GM12878 (cell line): Measurements from ENCODE around the gene LHFPL3. TPM values are rescaled to one million over a fixed set of nuclear protein-coding genes. Genes with fewer than 3 reads are reported as not detected.

ENCODE experiments used
- ATAC-seq: fragments of 200-7000 bp; cut with Tn5 transposase; 3 replicates; pipeline ENCODE4 v1.9.1; 2020; ENCODE audit warnings: mild to moderate bottlenecking, moderate library complexity
- BruUV-seq: library from RNA; stranded (reverse); fragments of 400-500 nt; replicated peaks from 2 replicates; lab custom pipeline; 2021; lab: Mats Ljungman, UMichigan
- CTCF ChIA-PET: fragments of 300-600 bp; sonication (Branson Sonifier 250); formaldehyde crosslinking; extraction: SDS; loops from one replicate; lab custom pipeline; 2021; ENCODE audit warnings: inconsistent platforms; lab: Yijun Ruan, JAX
- POLR2A ChIA-PET: fragments of 350-600 bp; formaldehyde crosslinking; extraction: SDS; loops from one replicate; lab custom pipeline; 2021; ENCODE audit warnings: inconsistent platforms; lab: Charles Lee
- RAD21 ChIA-PET: fragments of 300-600 bp; sonication (Branson Sonifier 250); formaldehyde crosslinking; loops from one replicate; lab custom pipeline; 2023; ENCODE audit warnings: antibody characterized with exemption; ENCODE audit not compliant: unreplicated experiment; lab: Charles Lee
- SMC1A ChIA-PET: fragments of 300-600 bp; sonication (Branson Sonifier 250); formaldehyde crosslinking; loops from one replicate; lab custom pipeline; 2023; ENCODE audit not compliant: unreplicated experiment, uncharacterized antibody; lab: Charles Lee
- DNase-seq: peaks from one replicate; pipeline ENCODE4 v3.0.0-alpha.2; 2011; ENCODE audit warnings: low read depth, low spot score
- FAIRE-seq: peaks from 3 replicates; lab custom pipeline; 2011; peaks lifted over from hg19 to GRCh38; lab: Jason Lieb, UNC
- H2AFZ ChIP-seq: 2 replicates; pipeline ENCODE4 v1.6.0; 2011; ENCODE audit warnings: low read depth, low read length, control low read depth; ENCODE audit not compliant: control insufficient read depth
- H3K27ac ChIP-seq: 2 replicates; pipeline ENCODE4 v1.5.1; 2011; ENCODE audit warnings: control low read depth; ENCODE audit not compliant: control insufficient read depth, insufficient read depth
- H3K27me3 ChIP-seq, 2 experiments: replicated peaks in 1 of 2; 2 replicates each; pipeline versions ENCODE4 v1.6.0 to v1.6.1; 2011; ENCODE audit warnings: low read length in 1 of 2; ENCODE audit not compliant: control insufficient read depth in 2 of 2, insufficient read depth in 2 of 2
- H3K36me3 ChIP-seq, 2 experiments: 2 replicates each; pipeline ENCODE4 v1.5.1; 2011; ENCODE audit warnings: low read length in 1 of 2; ENCODE audit not compliant: control insufficient read depth in 2 of 2, insufficient read depth in 2 of 2
- H3K4me1 ChIP-seq: 2 replicates; pipeline ENCODE4 v1.6.1; 2011; ENCODE audit warnings: mild to moderate bottlenecking, low read length, moderate library complexity, mixed read lengths; ENCODE audit not compliant: control insufficient read depth, insufficient read depth
- H3K4me2 ChIP-seq: 2 replicates; pipeline ENCODE4 v1.6.0; 2011; ENCODE audit warnings: control low read depth; ENCODE audit not compliant: control insufficient read depth, insufficient read depth
- H3K4me3 ChIP-seq: fragments of 200-600 bp; sonication (generic); 2 replicates; pipeline ENCODE4 v1.5.1; 2016
- H3K79me2 ChIP-seq: 2 replicates; pipeline ENCODE4 v1.6.0; 2011; ENCODE audit warnings: low read length; ENCODE audit not compliant: control insufficient read depth, insufficient read depth
- H3K9ac ChIP-seq: 2 replicates; pipeline ENCODE4 v1.8.0; 2011; ENCODE audit warnings: low read length, control low read depth, mixed read lengths; ENCODE audit not compliant: control insufficient read depth, insufficient read depth
- H3K9me3 ChIP-seq: replicated peaks from 3 replicates; pipeline ENCODE4 v1.5.1; 2011; ENCODE audit warnings: mild to moderate bottlenecking, low read length; ENCODE audit not compliant: control insufficient read depth, insufficient read depth
- H4K20me1 ChIP-seq: 2 replicates; pipeline ENCODE4 v1.6.0; 2011; ENCODE audit not compliant: control insufficient read depth, insufficient read depth
- BHLHE40 ChIP-seq, 2 experiments: fragments of 450-650 bp in 1 of 2; IDR thresholded peaks; 2 replicates each; pipeline ENCODE4 v1.6.1; 2011 to 2017; ENCODE audit warnings: low read depth in 2 of 2, borderline replicate concordance in 1 of 2, improper control_type of control experiment in 1 of 2, low read length in 1 of 2, mild to moderate bottlenecking in 1 of 2
- CBX5 ChIP-seq: sonication (generic); IDR thresholded peaks from 2 replicates; pipeline ENCODE4 v1.6.1; 2016; ENCODE audit warnings: low read depth, moderate library complexity, mild to moderate bottlenecking, inconsistent platforms
- CREM ChIP-seq: IDR thresholded peaks from 2 replicates; pipeline ENCODE4 v1.6.1; 2014; ENCODE audit warnings: antibody characterized with exemption, low read depth
- GABPA ChIP-seq: IDR thresholded peaks from 2 replicates; pipeline ENCODE4 v1.6.1; 2014; ENCODE audit warnings: antibody characterized with exemption, low read depth, mild to moderate bottlenecking, inconsistent platforms
- HDAC6 ChIP-seq: fragments of 200-600 bp; sonication (generic); IDR thresholded peaks from one replicate; pipeline ENCODE4 v1.8.0; 2017; ENCODE audit warnings: antibody characterized with exemption; ENCODE audit not compliant: unreplicated experiment
- KAT2A ChIP-seq: conservative IDR thresholded peaks from 2 replicates; pipeline ENCODE4 v1.6.1; 2011; ENCODE audit warnings: low read depth, low read length; ENCODE audit not compliant: control insufficient read depth
- LARP7 ChIP-seq: fragments of 450-650 bp; IDR thresholded peaks from 2 replicates; pipeline ENCODE4 v1.6.1; 2017; ENCODE audit warnings: mild to moderate bottlenecking
- NFYB ChIP-seq: IDR thresholded peaks from 2 replicates; pipeline ENCODE4 v1.6.1; 2011; ENCODE audit warnings: low read depth, mild to moderate bottlenecking, low read length, improper control_type of control experiment, moderate library complexity; ENCODE audit not compliant: insufficient read depth
- PML ChIP-seq: IDR thresholded peaks from 2 replicates; pipeline ENCODE4 v1.6.1; 2012; ENCODE audit warnings: low read length, inconsistent platforms
- POLR2A ChIP-seq: IDR thresholded peaks from 2 replicates; pipeline ENCODE4 v1.6.1; 2011; ENCODE audit warnings: low read depth, mild to moderate bottlenecking, low read length
- SREBF2 ChIP-seq: IDR thresholded peaks from 2 replicates; pipeline ENCODE4 v1.6.1; 2012; ENCODE audit warnings: mild to moderate bottlenecking, low read length
- TARDBP ChIP-seq: IDR thresholded peaks from 2 replicates; pipeline ENCODE4 v1.6.1; 2016; ENCODE audit warnings: borderline replicate concordance
- TCF3 ChIP-seq: IDR thresholded peaks from 2 replicates; pipeline ENCODE4 v1.6.1; 2012; ENCODE audit warnings: low read depth, mild to moderate bottlenecking, low read length, borderline replicate concordance; ENCODE audit not compliant: insufficient read depth
- WRNIP1 ChIP-seq: IDR thresholded peaks from 2 replicates; pipeline ENCODE4 v1.6.1; 2011; ENCODE audit warnings: low read depth, low read length, improper control_type of control experiment, borderline replicate concordance
- WGBS: methylation state at CpG from one replicate; pipeline ENCODE4 v1.1.6; 2016; ENCODE audit warnings: low lambda C conversion rate; ENCODE audit not compliant: insufficient replicate concordance, insufficient coverage; ENCODE audit errors: missing lambda C conversion rate; 5-methylcytosine and 5-hydroxymethylcytosine counted together
- in situ Hi-C: fragments of 300-500 bp; cut with MboI; formaldehyde crosslinking; loops from 9 replicates; pipeline ENCODE4 v1.14.3; 2018; ENCODE audit warnings: mixed read lengths
- intact Hi-C: fragments of 100-400 bp; cut with micrococcal nuclease; formaldehyde crosslinking; loops from one replicate; pipeline ENCODE4 v1.14.2; 2022; ENCODE audit not compliant: unreplicated experiment
- polyA plus RNA-seq, 11 experiments: library from polyadenylated mRNA; depleted of rRNA in 4 of 11; unstranded in 6 of 11; stranded (reverse) in 5 of 11; fragments of >200 nt; fragmentation: Nextera tagmentation in 4 of 11; fragmentation: Illumina TruSeq in 1 of 11; extraction: Ambion mirVana in 4 of 11; extraction: Trizol in 1 of 11; gene quantifications; 1 replicate in 1 of 11; 2 replicates in 10 of 11; pipeline versions ENCODE4 v1.2.1 to v1.2.3, GENCODE V29; 2011 to 2016; ENCODE audit warnings: inconsistent platforms in 2 of 11, missing spikeins in 2 of 11, low read depth in 1 of 11
- total RNA-seq, 4 experiments: library from RNA; depleted of rRNA in 3 of 4; stranded (reverse); fragments of >200 nt in 3 of 4; fragmentation: Illumina TruSeq in 1 of 4; extraction: Trizol in 1 of 4; gene quantifications; 2 replicates each; pipeline versions ENCODE4 v1.2.1 to v1.2.3, GENCODE V29; 2013 to 2021
- TF ChIP-seq, protein P1 (sequence below): fragments of 450-650 bp; IDR thresholded peaks from 2 replicates; pipeline ENCODE4 v1.6.1; 2017; ENCODE audit warnings: low read depth, mild to moderate bottlenecking, moderate library complexity

The LHFPL3 gene
- total and polyA plus RNA-seq, 10 of the 15 experiments (the other 5 are each of a cell fraction or from before 2014, with no cell fraction given) = 0.09 TPM; not detected in 9

DNA sequence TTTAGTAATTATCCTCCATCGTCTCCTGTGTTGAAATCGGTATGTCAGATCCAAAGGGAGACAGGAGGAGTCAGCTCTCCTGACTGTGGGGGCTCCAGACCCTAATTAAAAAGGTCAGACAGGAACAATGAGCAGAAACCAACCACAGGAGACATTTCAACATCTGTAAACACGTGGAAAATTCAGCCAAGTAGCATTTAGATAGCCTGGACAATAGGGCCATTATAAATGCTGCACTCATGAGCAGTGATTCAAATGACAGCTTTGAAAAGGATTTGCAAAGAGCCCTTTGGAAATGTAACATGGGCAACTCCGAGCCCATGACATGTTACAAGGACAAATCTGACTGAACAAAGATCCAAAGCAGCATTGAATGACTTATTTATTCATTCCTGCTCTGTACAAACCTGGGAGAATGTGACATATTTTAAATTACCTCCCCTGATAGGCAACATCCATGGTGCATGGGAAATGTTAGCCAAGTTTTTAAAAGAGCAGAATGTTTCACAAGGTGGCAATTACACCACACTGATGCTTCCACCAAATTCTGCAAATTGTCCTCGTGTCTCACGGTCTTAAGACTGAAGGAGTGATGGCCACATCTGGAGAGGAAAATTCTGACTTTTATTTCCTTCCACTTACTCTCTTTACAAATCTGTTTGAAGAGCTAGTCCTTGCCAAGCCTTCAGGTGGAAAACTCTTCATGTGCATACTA, 572.3 kb downstream of the LHFPL3 start:
- no peak for FAIRE-seq
- no peaks in the 10 kb centered on the region; the same call in 2 of the 3 replicates for H3K9me3 ChIP-seq
- H3K27ac ChIP-seq = no peak overlapping the region
- H3K4me1 ChIP-seq = peaks cover 29% of the 10 kb centered on the region
- H3K4me3 ChIP-seq = no peak overlapping the region
- H4K20me1 ChIP-seq = no peaks in the 10 kb centered on the region
- SMC1A ChIA-PET = interaction anchor here (0.6 to 12.8 kb wide), 5 partner anchors 8 to 70 kb away, joined by 3 to 236 read pairs (median 19); no protein-coding TSS in a partner anchor
- H3K27me3 ChIP-seq = no peaks in the 10 kb centered on the region
- POLR2A ChIA-PET = interaction anchor here (0.6 kb wide), 1 partner anchor 17 kb away, joined by 3 read pairs; no protein-coding TSS in a partner anchor
- no peak overlapping the region for H3K4me2 ChIP-seq
- DNase-seq = no peak
- in situ Hi-C loops (no loop called here), intact Hi-C loops (no loop called here)
- WGBS = 59% methylated on average over 6 of the region's 6 CpGs
- no peak overlapping the region for H3K9ac ChIP-seq
- H3K79me2 ChIP-seq = no peaks in the 10 kb centered on the region
- H2AFZ ChIP-seq = no peak overlapping the region
- CTCF ChIA-PET = interaction anchor here (1.9 to 22.2 kb wide), 3 partner anchors 8 to 20 kb away, joined by 8 to 581 read pairs (median 298); no protein-coding TSS in a partner anchor
- no TSS peak for BruUV-seq
- RAD21 ChIA-PET = interaction anchor here (0.5 to 10.7 kb wide), 2 partner anchors 15 to 46 kb away, joined by 3 to 147 read pairs; no protein-coding TSS in a partner anchor
- TF ChIP-seq LARP7 (no peak), HDAC6 (no peak), POLR2A (no peak), NFYB (no peak), KAT2A (no peak), TCF3 (no peak), WRNIP1 (no peak), TARDBP (no peak), PML (no peak), CREM (no peak), CBX5 (no peak), GABPA (no peak), SREBF2 (no peak), BHLHE40 (IDR thresholded peaks at IDR 0.05; ENCODE audit: borderline replicate concordance in 1 of 2, low read depth in 2 of 2, low read length in 1 of 2) (no peak)
- TF ChIP-seq, protein P1, sequence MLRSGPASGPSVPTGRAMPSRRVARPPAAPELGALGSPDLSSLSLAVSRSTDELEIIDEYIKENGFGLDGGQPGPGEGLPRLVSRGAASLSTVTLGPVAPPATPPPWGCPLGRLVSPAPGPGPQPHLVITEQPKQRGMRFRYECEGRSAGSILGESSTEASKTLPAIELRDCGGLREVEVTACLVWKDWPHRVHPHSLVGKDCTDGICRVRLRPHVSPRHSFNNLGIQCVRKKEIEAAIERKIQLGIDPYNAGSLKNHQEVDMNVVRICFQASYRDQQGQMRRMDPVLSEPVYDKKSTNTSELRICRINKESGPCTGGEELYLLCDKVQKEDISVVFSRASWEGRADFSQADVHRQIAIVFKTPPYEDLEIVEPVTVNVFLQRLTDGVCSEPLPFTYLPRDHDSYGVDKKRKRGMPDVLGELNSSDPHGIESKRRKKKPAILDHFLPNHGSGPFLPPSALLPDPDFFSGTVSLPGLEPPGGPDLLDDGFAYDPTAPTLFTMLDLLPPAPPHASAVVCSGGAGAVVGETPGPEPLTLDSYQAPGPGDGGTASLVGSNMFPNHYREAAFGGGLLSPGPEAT = no peak
- ATAC-seq = no peak
- no peaks in the 10 kb centered on the region for H3K36me3 ChIP-seq
